K562 (cell line): ENCODE measurements around the gene THSD8. TPM values are rescaled to one million over a fixed set of nuclear protein-coding genes. Genes with fewer than 3 reads are reported as not detected.

ENCODE experiments used
- BRD4 ChIP-seq: fragments of 200-600 bp; sonication (generic); IDR thresholded peaks from 2 replicates; pipeline ENCODE4 v1.6.1; 2017; ENCODE audit warnings: inconsistent platforms
- DACH1 ChIP-seq: fragments of 450-650 bp; IDR thresholded peaks from 2 replicates; pipeline ENCODE4 v1.6.1; 2018; ENCODE audit not compliant: partially characterized antibody
- ELF1 ChIP-seq: fragments of 200-800 bp; sonication (Bioruptor generic); IDR thresholded peaks from 2 replicates; pipeline ENCODE4 v1.6.1; 2016; ENCODE audit warnings: missing genetic modification characterization, missing compliant biosample characterization
- GABPA ChIP-seq: fragments of 200-800 bp; sonication (Bioruptor generic); conservative IDR thresholded peaks from 2 replicates; pipeline ENCODE4 v1.6.1; 2016; ENCODE audit warnings: low read depth, missing genetic modification characterization, missing compliant biosample characterization
- GATAD2A ChIP-seq: fragments of 450-650 bp; IDR thresholded peaks from 2 replicates; pipeline ENCODE4 v1.6.1; 2017
- HDAC1 ChIP-seq, 2 experiments: fragments of 450-650 bp; IDR thresholded peaks; 2 replicates each; pipeline ENCODE4 v1.6.1; 2016 to 2017; ENCODE audit warnings: inconsistent platforms in 1 of 2, mild to moderate bottlenecking in 1 of 2, moderate library complexity in 1 of 2
- ILK ChIP-seq: fragments of 450-650 bp; IDR thresholded peaks from 2 replicates; pipeline ENCODE4 v1.6.1; 2016; ENCODE audit warnings: missing genetic modification characterization, low read depth, mild to moderate bottlenecking, missing compliant biosample characterization, moderate library complexity, borderline replicate concordance
- MCM3 ChIP-seq: fragments of 450-650 bp; IDR thresholded peaks from 2 replicates; pipeline ENCODE4 v1.6.1; 2016
- NBN ChIP-seq: fragments of 450-650 bp; IDR thresholded peaks from 2 replicates; pipeline ENCODE4 v1.6.1; 2016; ENCODE audit warnings: low read depth, mild to moderate bottlenecking
- NFIC ChIP-seq: fragments of 450-650 bp; IDR thresholded peaks from 2 replicates; pipeline ENCODE4 v1.6.1; 2017; ENCODE audit warnings: mild to moderate bottlenecking, inconsistent platforms
- PHF8 ChIP-seq: fragments of 200-600 bp; sonication (generic); IDR thresholded peaks from 2 replicates; pipeline ENCODE4 v1.6.1; 2012; ENCODE audit warnings: mixed run types, mild to moderate bottlenecking, inconsistent platforms, low read length, moderate library complexity, borderline replicate concordance
- PRDM10 ChIP-seq: fragments of 450-650 bp; IDR thresholded peaks from 2 replicates; pipeline ENCODE4 v1.6.1; 2018; ENCODE audit not compliant: partially characterized antibody
- PRMT5 ChIP-seq: sonication (generic); formaldehyde crosslinking; IDR thresholded peaks from 2 replicates; pipeline ENCODE4 v1.5.0; 2020; ENCODE audit warnings: missing genetic modification reagents
- RNF2 ChIP-seq: sonication (generic); IDR thresholded peaks from 2 replicates; pipeline ENCODE4 v1.6.1; 2016
- TAF1 ChIP-seq: IDR thresholded peaks from 2 replicates; pipeline ENCODE4 v1.6.1; 2011; ENCODE audit warnings: mild to moderate bottlenecking, low read length, moderate library complexity; ENCODE audit not compliant: insufficient read depth, control insufficient read depth, severe bottlenecking; ENCODE audit errors: extremely low read depth
- TFAP4 ChIP-seq: sonication (generic); formaldehyde crosslinking; IDR thresholded peaks from 2 replicates; pipeline ENCODE4 v1.8.0; 2022; ENCODE audit warnings: missing genetic modification reagents, mild to moderate bottlenecking, moderate library complexity, borderline replicate concordance
- YY1 ChIP-seq, 3 experiments: IDR thresholded peaks; 2 replicates each; pipeline ENCODE4 v1.6.1; 2011; ENCODE audit warnings: low read length in 2 of 3, mild to moderate bottlenecking in 2 of 3, moderate library complexity in 2 of 3, borderline replicate concordance in 1 of 3, control low read depth in 1 of 3, low read depth in 1 of 3; ENCODE audit not compliant: insufficient read depth in 3 of 3, insufficient replicate concordance in 2 of 3, control insufficient read depth in 1 of 3, insufficient read length in 1 of 3; ENCODE audit errors: extremely low read depth in 1 of 3
- ZBTB7A ChIP-seq: IDR thresholded peaks from 2 replicates; pipeline ENCODE4 v1.6.1; 2011; ENCODE audit warnings: low read depth, mild to moderate bottlenecking, low read length, moderate library complexity, borderline replicate concordance; ENCODE audit not compliant: control insufficient read depth
- ZBTB8A ChIP-seq: fragments of 450-650 bp; IDR thresholded peaks from 2 replicates; pipeline ENCODE4 v1.6.1; 2018; ENCODE audit warnings: mild to moderate bottlenecking, moderate library complexity; ENCODE audit not compliant: partially characterized antibody
- ZNF395 ChIP-seq: fragments of 200-800 bp; sonication (Bioruptor generic); IDR thresholded peaks from 2 replicates; pipeline ENCODE4 v1.6.1; 2017; ENCODE audit warnings: missing genetic modification characterization, missing compliant biosample characterization
- ZNF785 ChIP-seq: fragments of 250-450 bp; sonication (Bioruptor Pico); IDR thresholded peaks from 2 replicates; pipeline ENCODE4 v1.4.0; 2020; ENCODE audit warnings: mild to moderate bottlenecking
- polyA plus RNA-seq, 8 experiments: library from polyadenylated mRNA; depleted of rRNA in 4 of 8; stranded (reverse) in 5 of 8; unstranded in 3 of 8; fragments of >200 nt; fragmentation: Nextera tagmentation in 2 of 8; fragmentation: Illumina TruSeq in 1 of 8; extraction: Ambion mirVana in 2 of 8; extraction: Trizol in 1 of 8; gene quantifications; 2 replicates each; pipeline versions ENCODE4 v1.2.1 to v1.2.3, GENCODE V29; 2011 to 2014; ENCODE audit warnings: inconsistent platforms in 1 of 8, missing spikeins in 1 of 8
- total RNA-seq, 7 experiments: library from RNA; depleted of rRNA in 6 of 7; stranded (reverse); fragments of >200 nt in 6 of 7; fragmentation: Illumina TruSeq in 2 of 7; extraction: Trizol in 2 of 7; gene quantifications; 2 replicates each; pipeline versions ENCODE4 v1.2.1 to v1.2.3, GENCODE V29; 2011 to 2021; ENCODE audit warnings: low replicate concordance in 1 of 7

The THSD8 gene
- total and polyA plus RNA-seq, 9 of the 15 experiments (the other 6 are each of a cell fraction or from before 2014, with no cell fraction given) = 8.4 to 42.4 (median 19.9) TPM; not detected in 2

- TF ChIP-seq PRDM10 = peak; percentile 85
- TF ChIP-seq ILK (tag) = no peak
- TF ChIP-seq ZNF785 = no peak
- peak; percentile 14; the same call in 1 of the 2 replicates for TF ChIP-seq PHF8
- TF ChIP-seq ZBTB7A = peak; percentile 39; the same call in 1 of the 2 replicates
- TF ChIP-seq ELF1 (tag) = peak; percentile 43; the same call in 1 of the 2 replicates
- TF ChIP-seq RNF2 = 0 out of 2 replicates have a peak, but pooled peaks have one; percentile 23
- TF ChIP-seq MCM3 = no peak
- peak; percentile 72 for TF ChIP-seq TFAP4
- TF ChIP-seq NBN = no peak
- peak; percentile 15 for TF ChIP-seq TAF1
- TF ChIP-seq ZBTB8A = no peak
- TF ChIP-seq HDAC1 (IDR thresholded peaks at IDR 0.05) = 0 out of 4 replicates have a peak, but pooled peaks of 1 of the 2 experiments have one; percentile 20
- peak; percentile 63 for TF ChIP-seq GABPA
- TF ChIP-seq PRMT5 (CRISPR knock-in tag) = peak; percentile 67; the same call in 1 of the 2 replicates
- TF ChIP-seq NFIC = peak; percentile 20; the same call in 1 of the 2 replicates
- 0 out of 2 replicates have a peak, but pooled peaks have one; percentile 32 for TF ChIP-seq GATAD2A
- 0 out of 2 replicates have a peak, but pooled peaks have one; percentile 24 for TF ChIP-seq BRD4
- peak; percentile 6 for TF ChIP-seq DACH1
- peak; percentile 78 for TF ChIP-seq ZNF395
- peak in 2 of 3 experiments; percentile 59 to 85 for TF ChIP-seq YY1 (IDR thresholded peaks at IDR 0.05; ENCODE audit: borderline replicate concordance in 1 of 3, control insufficient read depth in 1 of 3, extremely low read depth in 1 of 3, insufficient read depth in 3 of 3, insufficient read length in 1 of 3, insufficient replicate concordance in 2 of 3, low read depth in 1 of 3, low read length in 2 of 3)
Observed at GRCh38 chr19:12778017-12778904, 23.6 kb upstream of the THSD8 start (continued).
